ENCODE data around the gene FCN2.

The FCN2 gene

GRCh38 chr9:134863941-134864820 is 16.4 kb upstream of the FCN2 start:
- TF ChIP-seq CTCF (IDR thresholded peaks at IDR 0.05) (no peak), ZFX (IDR thresholded peaks at IDR 0.05; ENCODE audit: borderline replicate concordance) (no peak)
- 0 out of 2 replicates have a peak overlapping the region, but pooled peaks have one; percentile 3 for H3K27ac ChIP-seq

GRCh38 chr9:134864821-134865190 is 15.8 kb upstream of the FCN2 start:
- TF ChIP-seq CTCF (IDR thresholded peaks at IDR 0.05): no peak
- no peak for TF ChIP-seq ZFX (IDR thresholded peaks at IDR 0.05; ENCODE audit: borderline replicate concordance)

GRCh38 chr9:134867917-134868750 is 12.5 kb upstream of the FCN2 start:
- TF ChIP-seq ZFX (IDR thresholded peaks at IDR 0.05; ENCODE audit: borderline replicate concordance) (no peak), CTCF (IDR thresholded peaks at IDR 0.05) (no peak)
- no peak overlapping the region for H3K27ac ChIP-seq

More at GRCh38 chr9:134864821-134865190, 15.8 kb upstream of the FCN2 start:
- H3K27ac ChIP-seq: no peak overlapping the region

- H3K27ac ChIP-seq: no peak overlapping the region
These were observed 11.7 kb upstream of the FCN2 start for GRCh38 chr9:134868751-134869553.

GRCh38 chr9:134869554-134870300 is 10.9 kb upstream of the FCN2 start:
- TF ChIP-seq ZFX (IDR thresholded peaks at IDR 0.05; ENCODE audit: borderline replicate concordance) (no peak), CTCF (IDR thresholded peaks at IDR 0.05) (no peak)
- H3K27ac ChIP-seq: no peak overlapping the region

More at GRCh38 chr9:134868751-134869553, 11.7 kb upstream of the FCN2 start:
- TF ChIP-seq ZFX (IDR thresholded peaks at IDR 0.05; ENCODE audit: borderline replicate concordance) (no peak), CTCF (IDR thresholded peaks at IDR 0.05) (no peak)

- no peak overlapping the region for H3K27ac ChIP-seq
- TF ChIP-seq ZFX (IDR thresholded peaks at IDR 0.05; ENCODE audit: borderline replicate concordance) (no peak), CTCF (IDR thresholded peaks at IDR 0.05) (no peak)
These were observed 10.3 kb upstream of the FCN2 start for GRCh38 chr9:134870301-134870694.
